Activated T-cell treated with anti-CD3 and anti-CD28 coated beads, Interleukin-2, amount 50 U/mL, for 4 hours (primary cell): ENCODE results near the gene KIF5C. TPM values are rescaled to one million over a fixed set of nuclear protein-coding genes. Genes with fewer than 3 reads are reported as not detected.
"Not testable (repeated sequence)": the region's sequence is repeated elsewhere in the genome, so short reads cannot be mapped to it uniquely, and the experiment has no call there.

Source experiments
- ATAC-seq, 2 donors: fragments of 200-7000 bp; cut with Tn5 transposase; one replicate each; pipeline ENCODE4 v1.10.0; 2021
- DNase-seq: peaks from one replicate; pipeline ENCODE4 v3.0.0-alpha.2; 2020
- H3K27me3 Mint-ChIP-seq: one replicate; pipeline ENCODE4 v1.8.0; 2021; ENCODE audit warnings: low read depth, mixed read lengths
- H3K36me3 Mint-ChIP-seq: one replicate; pipeline ENCODE4 v1.8.0; 2022; ENCODE audit warnings: mixed read lengths; ENCODE audit not compliant: insufficient read depth
- H3K4me1 Mint-ChIP-seq: one replicate; pipeline ENCODE4 v1.8.0; 2021; ENCODE audit warnings: low read depth, mixed read lengths
- H3K4me3 Mint-ChIP-seq: one replicate; pipeline ENCODE4 v1.8.0; 2021; ENCODE audit warnings: mild to moderate bottlenecking, moderate library complexity, mixed read lengths
- H3K9me3 Mint-ChIP-seq: one replicate; pipeline ENCODE4 v1.8.0; 2021; ENCODE audit warnings: mixed read lengths
- total RNA-seq, 3 donors: library from RNA; stranded (reverse); gene quantifications; one replicate each; pipeline ENCODE4 v1.2.1, GENCODE V29; 2021

The KIF5C gene
- total RNA-seq, 3 donors from 2014 or later = 4.2 to 7.3 (median 5.5) TPM

DNA sequence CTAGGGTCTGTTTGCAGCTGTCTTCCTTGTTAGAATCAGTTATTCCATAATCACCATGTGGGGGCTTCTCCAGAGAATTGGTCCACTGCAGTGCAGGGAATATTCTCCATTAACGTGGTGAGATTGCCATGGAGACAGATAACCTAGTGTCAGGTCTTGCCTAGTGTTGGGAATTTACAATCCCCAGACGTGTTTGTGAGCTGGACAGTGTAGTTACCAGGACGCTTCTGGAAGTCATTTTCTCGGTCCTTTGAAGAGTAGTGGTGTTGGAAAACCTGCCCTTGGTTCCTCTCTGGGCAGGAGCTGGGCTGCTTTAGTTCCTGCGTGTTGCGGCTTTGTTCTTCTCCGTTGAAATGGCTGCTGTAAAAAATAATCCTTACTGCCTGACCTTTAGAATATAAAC is 94.6 kb downstream of the KIF5C start:
- ATAC-seq (no peak), DNase-seq (no peak)
- Mint-ChIP-seq H3K4me3 (no peak overlapping the region), H3K4me1 (peaks cover 8% of the 10 kb centered on the region), H3K36me3 (peaks cover 8% of the 10 kb centered on the region), H3K9me3 (no peaks in the 10 kb centered on the region), H3K27me3 (no peaks in the 10 kb centered on the region)

DNA sequence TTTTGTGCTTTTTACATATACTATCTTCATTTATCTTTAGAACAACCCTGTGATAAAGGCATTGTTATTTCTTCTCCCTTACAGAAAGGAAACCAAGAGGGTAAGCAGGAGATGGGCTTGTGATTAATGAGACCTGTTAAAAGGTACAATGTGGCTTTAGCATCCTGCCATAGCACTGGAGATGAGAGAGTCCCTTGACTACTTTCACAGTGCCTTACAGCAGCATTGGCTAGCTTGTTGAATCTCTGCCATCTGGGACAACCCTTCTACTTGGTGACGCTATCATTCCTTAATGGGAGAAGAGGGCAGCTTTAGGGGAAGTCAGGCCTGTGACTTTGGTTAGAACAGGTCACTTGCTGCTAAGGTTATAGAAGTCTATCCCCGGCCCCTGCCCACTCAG is 95.4 kb downstream of the KIF5C start:
- peaks cover 8% of the 10 kb centered on the region for H3K36me3 Mint-ChIP-seq
- no peak overlapping the region for H3K4me3 Mint-ChIP-seq
- no peak for ATAC-seq
- H3K4me1 Mint-ChIP-seq = peaks cover 8% of the 10 kb centered on the region
- H3K27me3 Mint-ChIP-seq = no peaks in the 10 kb centered on the region
- no peaks in the 10 kb centered on the region for H3K9me3 Mint-ChIP-seq
- no peak for DNase-seq

DNA sequence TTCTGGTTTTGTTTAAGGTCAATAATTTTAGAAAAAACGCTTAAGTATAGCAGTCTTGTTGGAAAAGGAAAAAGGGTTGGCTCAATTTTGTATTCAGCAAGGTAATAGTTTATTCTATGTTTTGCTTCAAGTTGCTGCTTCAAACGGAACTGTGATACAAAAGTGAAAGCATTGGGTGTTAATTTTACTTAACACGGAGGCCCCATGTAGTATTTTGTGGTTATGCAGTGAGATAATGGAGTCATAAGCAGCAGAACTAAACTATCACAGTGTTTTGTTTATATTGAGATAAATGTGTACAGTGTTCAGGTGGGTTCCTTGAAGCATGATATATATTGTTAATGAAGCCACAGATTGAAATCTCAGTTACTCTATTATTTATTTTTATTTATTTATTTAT is 96.5 kb downstream of the KIF5C start:
- H3K9me3 Mint-ChIP-seq = no peaks in the 10 kb centered on the region
- peaks cover 7% of the 10 kb centered on the region for H3K36me3 Mint-ChIP-seq
- no peaks in the 10 kb centered on the region for H3K27me3 Mint-ChIP-seq
- no peak overlapping the region for H3K4me3 Mint-ChIP-seq
- DNase-seq = no peak
- H3K4me1 Mint-ChIP-seq = peaks cover 8% of the 10 kb centered on the region
- ATAC-seq = peak; percentile 23 to 48

DNA sequence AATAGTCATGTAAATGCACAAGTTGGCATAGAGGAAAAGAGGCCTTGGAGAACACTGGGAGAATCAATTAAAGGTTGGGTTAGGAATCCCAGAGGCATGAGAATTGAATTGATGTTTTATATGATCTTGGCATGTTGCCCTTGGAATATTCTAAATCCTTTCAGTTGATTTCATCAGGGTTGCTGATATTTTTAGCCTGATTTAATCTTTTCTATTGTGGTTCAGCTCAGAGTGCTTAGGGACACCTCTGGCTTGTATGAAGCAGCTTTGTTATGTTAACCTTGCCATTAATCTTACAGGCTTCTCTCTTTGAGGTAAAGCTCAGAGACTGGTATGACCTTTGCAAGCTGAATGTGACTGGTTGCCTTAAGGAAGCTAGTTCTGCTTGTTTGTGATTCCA is 99.1 kb downstream of the KIF5C start:
- ATAC-seq (no peak), DNase-seq (no peak)
- Mint-ChIP-seq H3K4me1 (peaks cover 8% of the 10 kb centered on the region), H3K9me3 (no peaks in the 10 kb centered on the region), H3K27me3 (no peaks in the 10 kb centered on the region), H3K36me3 (peaks cover 7% of the 10 kb centered on the region), H3K4me3 (no peak overlapping the region)

DNA sequence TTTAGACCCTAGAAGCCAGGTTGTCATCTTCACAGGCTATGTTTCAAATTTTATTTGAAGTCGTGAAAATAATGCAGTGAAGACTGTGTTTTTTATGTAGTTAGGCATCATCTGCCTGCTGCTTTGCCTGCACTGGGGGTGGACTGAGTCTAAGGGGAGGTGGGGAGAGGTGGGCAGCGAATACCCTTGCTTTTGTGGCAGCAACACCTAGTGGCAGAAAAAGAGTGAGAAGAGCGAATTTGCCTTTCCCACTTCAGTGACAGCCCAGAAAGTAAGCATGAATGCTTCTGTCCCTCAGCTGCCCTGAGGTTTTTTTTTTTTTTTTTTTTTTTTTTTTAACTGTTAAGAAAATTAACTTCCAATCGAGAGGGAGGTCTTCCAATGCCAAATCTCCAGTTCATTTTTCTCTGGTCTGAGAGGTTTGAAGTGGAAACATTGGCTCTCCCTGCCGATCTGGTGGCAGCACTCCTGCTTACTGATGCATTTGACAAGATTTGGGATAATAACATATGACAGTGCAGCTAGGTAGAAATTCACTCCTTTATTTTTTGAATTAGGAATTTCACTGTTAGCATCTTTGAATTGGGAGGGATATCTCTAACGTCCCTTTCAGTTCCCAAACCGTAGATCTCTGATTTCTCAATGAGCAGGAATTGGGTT is 103.1 kb downstream of the KIF5C start:
- no peaks in the 10 kb centered on the region for H3K27me3 Mint-ChIP-seq
- DNase-seq (no peak), ATAC-seq (no peak)
- H3K4me3 Mint-ChIP-seq = no peak overlapping the region
- peaks cover 15% of the 10 kb centered on the region for H3K36me3 Mint-ChIP-seq
- H3K9me3 Mint-ChIP-seq = no peaks in the 10 kb centered on the region
- no peaks in the 10 kb centered on the region for H3K4me1 Mint-ChIP-seq

DNA sequence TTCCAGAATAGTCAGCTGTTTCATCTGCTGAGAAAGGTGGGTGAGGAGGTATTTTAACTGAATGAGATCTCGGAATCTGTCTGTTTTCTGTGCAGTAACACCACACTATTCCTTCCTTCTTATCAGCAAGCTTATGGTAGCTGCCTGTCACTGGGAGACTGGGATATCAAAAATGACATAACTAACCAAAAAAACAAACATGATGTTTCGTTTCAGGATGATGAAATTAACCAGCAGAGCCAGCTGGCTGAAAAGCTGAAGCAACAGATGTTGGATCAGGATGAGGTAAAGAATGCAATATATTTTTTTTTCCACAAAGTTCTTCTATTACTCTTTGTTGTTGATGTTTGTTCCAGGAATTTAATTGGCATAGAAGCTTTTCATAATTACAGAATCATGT is 103.7 kb downstream of the KIF5C start:
- Mint-ChIP-seq H3K4me3 (no peak overlapping the region), H3K36me3 (peaks cover 15% of the 10 kb centered on the region), H3K9me3 (no peaks in the 10 kb centered on the region), H3K27me3 (no peaks in the 10 kb centered on the region), H3K4me1 (no peaks in the 10 kb centered on the region)
- DNase-seq = no peak
- no peak for ATAC-seq

DNA sequence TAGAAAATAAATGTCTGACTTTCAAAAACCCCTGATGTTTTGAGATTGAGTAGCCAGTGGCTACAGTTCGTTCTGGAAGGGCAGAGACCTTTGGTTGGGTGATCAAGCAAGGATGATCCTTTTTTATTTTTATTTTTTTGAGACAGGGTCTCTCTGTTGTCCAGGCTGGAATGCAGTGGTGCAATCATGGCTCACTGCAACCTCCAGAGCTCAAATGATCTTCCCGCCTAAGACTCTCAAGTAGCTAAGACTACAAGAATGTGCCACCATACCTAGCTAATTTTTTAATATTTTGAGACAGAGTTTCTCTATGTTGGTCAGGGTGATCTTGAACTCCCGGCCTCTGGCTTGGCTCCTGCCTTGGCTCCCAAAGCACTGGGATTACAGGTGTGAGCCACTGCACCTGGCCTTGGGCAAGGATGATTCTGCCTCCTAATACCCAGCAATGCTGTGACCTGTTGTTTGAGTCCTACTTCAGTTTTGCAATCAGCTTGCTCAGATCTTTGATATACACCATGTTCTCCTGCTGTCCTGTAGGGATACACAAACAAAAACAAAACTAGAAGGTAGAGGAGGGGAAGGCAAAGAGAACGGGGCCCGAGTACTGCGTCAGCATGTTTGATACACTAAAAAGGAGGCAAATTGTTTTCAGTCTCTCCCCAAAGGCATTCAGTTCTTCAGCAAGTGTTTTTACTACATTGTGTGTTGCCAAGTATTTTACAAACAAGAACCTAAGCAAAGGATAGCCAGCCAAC is 104.3 kb downstream of the KIF5C start:
- no peaks in the 10 kb centered on the region for H3K27me3 Mint-ChIP-seq
- no peak for DNase-seq
- H3K4me1 Mint-ChIP-seq = no peaks in the 10 kb centered on the region
- H3K36me3 Mint-ChIP-seq = peaks cover 20% of the 10 kb centered on the region
- no peak overlapping the region for H3K4me3 Mint-ChIP-seq
- no peak for ATAC-seq
- no peaks in the 10 kb centered on the region for H3K9me3 Mint-ChIP-seq

DNA sequence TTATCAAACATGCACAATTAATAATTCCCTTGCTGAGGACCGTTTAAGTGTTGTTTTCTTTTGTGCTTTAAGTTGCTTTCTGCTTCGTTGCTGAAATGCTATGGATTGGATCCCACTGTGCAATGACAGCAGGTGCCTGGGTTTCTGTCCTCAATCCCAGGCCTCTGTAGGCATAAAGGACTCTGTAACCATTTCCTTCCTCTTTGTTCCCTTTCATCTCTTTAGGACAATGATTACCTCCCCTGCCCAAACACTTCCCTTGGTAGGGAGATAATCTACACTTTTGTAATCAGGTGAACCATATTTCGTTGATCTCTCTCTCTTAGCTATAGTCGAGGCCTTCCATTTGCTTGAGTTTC is 104.9 kb downstream of the KIF5C start:
- H3K36me3 Mint-ChIP-seq = peaks cover 21% of the 10 kb centered on the region
- DNase-seq (no peak), ATAC-seq (no peak)
- H3K4me3 Mint-ChIP-seq = no peak overlapping the region
- H3K9me3 Mint-ChIP-seq = no peaks in the 10 kb centered on the region
- H3K27me3 Mint-ChIP-seq = no peaks in the 10 kb centered on the region
- no peaks in the 10 kb centered on the region for H3K4me1 Mint-ChIP-seq

DNA sequence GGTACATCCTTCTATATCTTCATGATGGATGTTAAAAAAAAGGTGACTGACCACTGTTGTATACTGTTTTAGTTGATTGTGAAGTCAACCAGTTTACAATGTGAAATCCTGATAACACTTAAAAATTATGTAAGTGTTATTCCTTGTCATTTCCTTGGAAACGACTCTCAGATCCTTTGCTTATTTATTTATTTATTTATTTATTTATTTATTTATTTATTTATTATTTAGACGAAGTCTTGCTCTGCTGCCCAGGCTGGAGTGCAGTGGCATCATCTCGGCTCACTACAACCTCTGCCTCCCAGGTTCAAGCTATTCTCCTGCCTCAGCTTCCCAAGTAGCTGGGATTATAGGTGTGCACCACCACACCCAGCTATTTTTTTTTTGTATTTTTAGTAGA is 105.5 kb downstream of the KIF5C start:
- not testable (repeated sequence) for H3K4me3 Mint-ChIP-seq, ATAC-seq, H3K4me1 Mint-ChIP-seq, DNase-seq, H3K9me3 Mint-ChIP-seq, H3K27me3 Mint-ChIP-seq
- H3K36me3 Mint-ChIP-seq = peaks cover 21% of the 10 kb centered on the region

DNA sequence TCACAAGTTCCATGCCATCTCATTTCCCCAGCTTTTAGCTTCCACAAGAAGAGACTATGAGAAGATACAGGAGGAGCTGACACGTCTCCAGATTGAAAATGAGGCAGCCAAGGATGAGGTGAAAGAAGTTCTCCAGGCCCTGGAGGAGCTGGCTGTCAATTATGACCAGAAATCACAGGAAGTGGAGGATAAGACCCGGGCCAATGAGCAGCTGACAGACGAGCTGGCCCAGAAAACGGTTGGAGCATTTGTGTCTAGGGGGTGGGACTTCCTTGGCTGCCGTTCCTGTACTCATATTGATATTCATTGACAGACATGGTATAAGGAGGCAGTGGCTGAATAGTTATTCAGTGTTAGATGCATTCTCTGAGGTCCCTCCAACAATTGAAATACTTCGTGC is 106.3 kb downstream of the KIF5C start:
- ATAC-seq (no peak), DNase-seq (no peak)
- H3K9me3 Mint-ChIP-seq = no peaks in the 10 kb centered on the region
- no peaks in the 10 kb centered on the region for H3K27me3 Mint-ChIP-seq
- H3K4me1 Mint-ChIP-seq = no peaks in the 10 kb centered on the region
- H3K4me3 Mint-ChIP-seq = no peak overlapping the region
- peaks cover 21% of the 10 kb centered on the region for H3K36me3 Mint-ChIP-seq

DNA sequence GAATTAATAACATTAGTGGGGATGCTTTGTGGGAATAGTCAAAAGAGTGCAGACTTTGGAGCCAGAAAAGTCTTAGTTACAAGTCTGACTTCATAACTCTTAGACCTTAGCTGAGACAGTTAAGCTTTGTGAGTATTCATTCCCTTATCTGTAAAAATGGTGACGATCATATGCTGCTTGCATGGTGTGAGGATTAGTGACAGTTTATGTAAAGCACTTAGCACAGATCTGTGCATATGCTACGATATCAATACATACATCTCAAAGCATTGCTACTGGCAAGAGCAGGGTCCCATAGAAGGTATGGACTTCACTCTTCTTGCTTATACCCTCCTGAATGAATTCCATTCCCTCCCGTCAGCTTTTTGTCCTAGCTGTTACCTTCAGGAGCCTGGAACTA is 106.8 kb downstream of the KIF5C start:
- Mint-ChIP-seq H3K4me1 (no peaks in the 10 kb centered on the region), H3K4me3 (no peak overlapping the region), H3K27me3 (no peaks in the 10 kb centered on the region), H3K9me3 (no peaks in the 10 kb centered on the region), H3K36me3 (peaks cover 21% of the 10 kb centered on the region)
- DNase-seq = no peak
- ATAC-seq = no peak

DNA sequence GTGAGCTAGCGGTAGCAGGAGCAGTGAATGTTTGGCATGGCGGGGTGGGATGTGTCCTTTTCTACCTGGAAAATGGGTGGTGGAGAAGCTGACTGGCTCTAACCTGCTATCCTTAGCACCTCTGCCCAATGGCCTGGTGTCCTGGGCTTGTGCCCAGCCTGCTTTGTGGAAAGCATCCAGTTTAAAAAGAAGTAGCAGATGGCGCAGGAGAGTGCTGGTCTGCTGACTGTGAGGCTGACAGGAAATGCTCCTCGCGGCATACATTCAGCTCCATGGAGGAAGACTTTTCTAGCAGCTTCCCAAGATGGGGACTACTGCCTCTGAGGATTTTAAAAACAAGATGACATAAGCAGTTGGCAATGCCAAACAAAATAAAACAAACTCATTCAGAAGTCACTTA is 107.3 kb downstream of the KIF5C start:
- H3K9me3 Mint-ChIP-seq = no peaks in the 10 kb centered on the region
- H3K4me3 Mint-ChIP-seq = no peak overlapping the region
- no peaks in the 10 kb centered on the region for H3K4me1 Mint-ChIP-seq
- H3K36me3 Mint-ChIP-seq = peaks cover 21% of the 10 kb centered on the region
- DNase-seq (no peak), ATAC-seq (no peak)
- no peaks in the 10 kb centered on the region for H3K27me3 Mint-ChIP-seq

DNA sequence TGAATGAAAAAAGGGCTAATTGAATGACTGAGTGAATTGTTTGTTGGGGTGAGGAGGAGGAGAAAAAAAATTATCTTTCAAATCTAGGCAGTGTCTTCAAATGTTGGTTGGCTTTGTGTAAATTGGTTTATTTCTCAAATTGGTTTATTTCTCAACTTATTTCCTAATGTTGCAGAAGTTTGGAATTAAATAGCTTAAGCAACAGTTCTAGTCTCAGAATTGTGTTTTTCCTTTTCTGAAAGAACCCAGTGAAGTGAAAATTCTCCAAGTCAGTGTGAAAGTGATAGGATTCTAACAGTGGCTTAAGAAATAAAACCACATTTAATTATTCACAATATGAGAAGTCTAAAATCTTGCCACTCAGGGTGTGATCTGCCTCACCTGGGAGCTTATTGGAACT is 108.9 kb downstream of the KIF5C start:
- H3K9me3 Mint-ChIP-seq = no peaks in the 10 kb centered on the region
- no peaks in the 10 kb centered on the region for H3K27me3 Mint-ChIP-seq
- H3K4me3 Mint-ChIP-seq = no peak overlapping the region
- DNase-seq = no peak
- no peaks in the 10 kb centered on the region for H3K4me1 Mint-ChIP-seq
- no peak for ATAC-seq
- peaks cover 21% of the 10 kb centered on the region for H3K36me3 Mint-ChIP-seq

DNA sequence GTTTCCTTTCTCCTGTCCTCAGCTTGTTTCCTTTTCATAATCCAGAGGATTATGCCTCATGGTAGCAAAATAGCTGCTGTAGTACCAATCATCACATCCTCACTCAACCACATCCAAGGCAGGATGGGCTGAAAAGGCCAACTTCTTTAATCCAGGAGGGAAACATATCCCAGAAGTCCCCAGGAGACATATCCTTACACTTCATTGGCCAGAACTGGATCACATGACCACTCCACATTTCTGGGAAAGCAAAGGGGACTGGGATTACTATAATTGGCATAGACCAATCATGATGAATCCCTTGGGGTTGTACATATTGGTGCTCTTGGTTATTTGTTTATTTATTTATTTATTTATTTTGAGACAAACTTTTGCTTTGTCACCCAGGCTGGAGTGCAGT is 109.4 kb downstream of the KIF5C start:
- no peaks in the 10 kb centered on the region for H3K4me1 Mint-ChIP-seq
- no peak overlapping the region for H3K4me3 Mint-ChIP-seq
- DNase-seq (no peak), ATAC-seq (no peak)
- peaks cover 21% of the 10 kb centered on the region for H3K36me3 Mint-ChIP-seq
- no peaks in the 10 kb centered on the region for H3K27me3 Mint-ChIP-seq
- H3K9me3 Mint-ChIP-seq = no peaks in the 10 kb centered on the region

DNA sequence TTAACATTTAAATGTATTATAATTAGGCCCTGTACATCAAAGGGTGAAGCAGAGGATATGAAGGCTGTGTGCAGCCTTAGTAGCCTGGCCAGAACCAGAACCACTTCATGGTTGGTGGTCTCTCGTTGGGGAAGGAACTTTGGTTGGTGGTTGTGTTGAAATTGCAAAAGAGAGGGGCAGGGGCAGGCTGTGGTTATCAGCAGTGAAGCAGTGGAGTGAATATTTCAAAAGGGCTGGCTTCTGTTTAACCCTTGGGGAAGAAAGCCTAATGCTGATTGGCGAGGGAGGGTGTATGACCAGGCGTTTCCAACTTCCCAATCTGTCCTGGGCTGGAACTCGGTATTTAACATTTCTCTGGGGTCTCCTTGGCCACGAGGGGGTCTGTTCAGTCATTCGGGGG is 112.3 kb downstream of the KIF5C start:
- Mint-ChIP-seq H3K27me3 (no peaks in the 10 kb centered on the region), H3K4me3 (no peak overlapping the region), H3K4me1 (no peaks in the 10 kb centered on the region), H3K9me3 (no peaks in the 10 kb centered on the region), H3K36me3 (peaks cover 12% of the 10 kb centered on the region)
- DNase-seq (no peak), ATAC-seq (no peak)
